Esophagus squamous epithelium (tissue), 5 donors: ENCODE results near the gene PLPP4. TPM values are rescaled to one million over a fixed set of nuclear protein-coding genes. Genes with fewer than 3 reads are reported as not detected.

Experiments
- DNase-seq: peaks from one replicate; lab custom pipeline; 2025; lab: John Stamatoyannopoulos, UW
- H3K27ac ChIP-seq, 4 donors: fragments of 200-600 bp; sonication (generic); one replicate each; pipeline ENCODE4 v1.5.1; 2016 to 2019; ENCODE audit warnings: mild to moderate bottlenecking in 1 of 4
- H3K27me3 ChIP-seq, 4 donors: fragments of 200-600 bp; sonication (generic); 1 replicate in 3 of 4; 2 replicates in 1 of 4; pipeline versions ENCODE4 v1.5.1 to v1.6.0; 2017 to 2021; ENCODE audit warnings: antibody characterized with exemption in 1 of 4
- H3K36me3 ChIP-seq, 3 donors: fragments of 200-600 bp; sonication (generic); one replicate each; pipeline ENCODE4 v1.5.1; 2016 to 2019
- H3K4me1 ChIP-seq, 3 donors: fragments of 200-600 bp; sonication (generic); one replicate each; pipeline ENCODE4 v1.5.1; 2017 to 2019
- H3K4me3 ChIP-seq, 4 donors: fragments of 200-600 bp; sonication (generic); 1 replicate in 3 of 4; 2 replicates in 1 of 4; pipeline ENCODE4 v1.5.1; 2016 to 2019; ENCODE audit warnings: mild to moderate bottlenecking in 2 of 4, moderate library complexity in 1 of 4
- H3K9me3 ChIP-seq, 3 donors: fragments of 200-600 bp; sonication (generic); one replicate each; pipeline ENCODE4 v1.5.1; 2016 to 2019
- CTCF ChIP-seq, 6 experiments: fragments of 450-650 bp in 4 of 6; fragments of 200-600 bp in 2 of 6; sonication (generic) in 2 of 6; IDR thresholded peaks; one replicate each; pipeline ENCODE4 v1.5.1; 2016 to 2019; ENCODE audit warnings: antibody characterized with exemption in 6 of 6, mild to moderate bottlenecking in 4 of 6, moderate library complexity in 4 of 6
- POLR2A ChIP-seq, 4 donors: fragments of 450-650 bp; IDR thresholded peaks; one replicate each; pipeline ENCODE4 v1.6.1; 2017; ENCODE audit warnings: antibody characterized with exemption in 4 of 4, mild to moderate bottlenecking in 4 of 4, moderate library complexity in 3 of 4
- WGBS, 2 donors: methylation state at CpG; one replicate each; pipeline ENCODE4 v1.1.5; 2018; 5-methylcytosine and 5-hydroxymethylcytosine counted together
- intact Hi-C: fragments of 100-400 bp; cut with DNase I; formaldehyde crosslinking; loops from one replicate; pipeline ENCODE4 v1.15.0; 2022
- total RNA-seq, 4 donors: library from RNA; depleted of rRNA; stranded (reverse); fragments of >200 nt; gene quantifications; one replicate each; pipeline ENCODE4 v1.1.0, GENCODE V29; 2016
- donor health status: DM: yes; HTN: yes; CAD: no.

PLPP4 gene
- total RNA-seq, 4 donors from 2014 or later, result 0.38 to 0.49 TPM; not detected in 2

DNA sequence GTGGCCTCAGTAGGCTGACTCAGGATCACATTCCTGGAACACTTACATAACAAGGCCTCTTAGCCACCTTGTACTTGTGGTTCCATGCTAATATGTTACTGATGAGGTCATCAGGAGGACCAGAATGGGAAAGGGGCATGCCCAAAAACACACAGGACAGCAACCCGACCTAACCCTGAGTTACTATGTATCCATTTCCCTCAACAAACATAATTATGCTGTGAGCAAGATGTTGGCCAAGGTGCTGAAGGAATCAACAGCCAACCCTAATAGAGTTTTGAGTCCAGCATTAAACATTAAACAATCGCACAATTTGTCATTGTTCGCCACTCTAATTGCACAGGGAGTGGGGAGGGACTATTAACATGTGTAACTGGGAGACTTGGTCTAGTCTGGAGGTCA, 129.4 kb downstream of the PLPP4 start:
- H3K4me3 ChIP-seq, result no peak overlapping the region
- intact Hi-C loops, result no loop called here
- no peaks in the 10 kb centered on the region for H3K27me3 ChIP-seq
- H3K36me3 ChIP-seq, result no peaks in the 10 kb centered on the region
- no peaks in the 10 kb centered on the region for H3K4me1 ChIP-seq
- WGBS, 2 donors, result 72 to 78% methylated on average over 3 of the region's 3 CpGs
- no peak overlapping the region for H3K27ac ChIP-seq
- no peaks in the 10 kb centered on the region for H3K9me3 ChIP-seq
- no peak for TF ChIP-seq CTCF (IDR thresholded peaks at IDR 0.05)
- TF ChIP-seq POLR2A (IDR thresholded peaks at IDR 0.05), result no peak
- DNase-seq, result no peak

DNA sequence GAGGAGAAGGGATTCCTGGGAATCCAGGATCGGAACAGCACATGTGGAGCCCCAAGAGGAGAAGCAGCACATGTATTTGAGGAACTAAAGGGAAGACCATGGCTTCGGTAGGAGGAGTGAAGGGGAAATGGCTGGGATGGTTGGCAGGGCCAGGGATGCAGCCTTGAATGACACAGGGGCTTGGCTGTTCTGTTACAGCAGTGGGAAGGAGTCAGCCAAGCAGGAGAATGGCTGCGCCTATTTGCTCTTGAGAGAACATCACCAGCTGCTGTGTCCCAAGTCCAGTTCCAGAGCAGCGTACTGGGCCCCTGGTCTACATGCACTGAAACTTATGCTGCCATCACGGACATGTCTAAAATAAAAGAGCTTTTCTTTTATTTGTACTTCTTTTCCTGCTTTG, 130.0 kb downstream of the PLPP4 start:
- no peak for TF ChIP-seq POLR2A (IDR thresholded peaks at IDR 0.05)
- TF ChIP-seq CTCF (IDR thresholded peaks at IDR 0.05), result no peak
- 69 to 72% methylated on average over 5 of the region's 5 CpGs for WGBS, 2 donors
- DNase-seq, result no peak

GRCh38 chr10:120588311-120588710, 131.3 kb downstream of the PLPP4 start:
- WGBS, 2 donors, result 78 to 91% methylated on average over 2 of the region's 2 CpGs
- intact Hi-C loops, result no loop called here
- no peak overlapping the region for H3K27ac ChIP-seq

More for the DNA sequence above, 130.0 kb downstream of the PLPP4 start:
- intact Hi-C loops, result no loop called here
- Histone ChIP-seq H3K27me3 (no peaks in the 10 kb centered on the region), H3K4me1 (no peaks in the 10 kb centered on the region), H3K36me3 (no peaks in the 10 kb centered on the region), H3K4me3 (no peak overlapping the region), H3K9me3 (no peaks in the 10 kb centered on the region), H3K27ac (no peak overlapping the region)

GRCh38 chr10:120593693-120594092, 136.7 kb downstream of the PLPP4 start:
- no peaks in the 10 kb centered on the region for H3K4me1 ChIP-seq
- TF ChIP-seq CTCF (IDR thresholded peaks at IDR 0.05) (no peak), POLR2A (IDR thresholded peaks at IDR 0.05) (no peak)
- WGBS, 2 donors, result 83 to 100% methylated on average over 2 of the region's 2 CpGs
- no peaks in the 10 kb centered on the region for H3K9me3 ChIP-seq
- H3K4me3 ChIP-seq, result no peak overlapping the region
- DNase-seq, result no peak
- H3K27me3 ChIP-seq, result no peaks in the 10 kb centered on the region
- no peaks in the 10 kb centered on the region for H3K36me3 ChIP-seq
- H3K27ac ChIP-seq, result no peak overlapping the region
- intact Hi-C loops, result no loop called here

More at GRCh38 chr10:120588311-120588710, 131.3 kb downstream of the PLPP4 start:
- TF ChIP-seq CTCF (IDR thresholded peaks at IDR 0.05) (no peak), POLR2A (IDR thresholded peaks at IDR 0.05) (no peak)
- Histone ChIP-seq H3K4me1 (no peaks in the 10 kb centered on the region), H3K4me3 (no peak overlapping the region), H3K9me3 (no peaks in the 10 kb centered on the region), H3K27me3 (no peaks in the 10 kb centered on the region), H3K36me3 (no peaks in the 10 kb centered on the region)
- no peak for DNase-seq

DNA sequence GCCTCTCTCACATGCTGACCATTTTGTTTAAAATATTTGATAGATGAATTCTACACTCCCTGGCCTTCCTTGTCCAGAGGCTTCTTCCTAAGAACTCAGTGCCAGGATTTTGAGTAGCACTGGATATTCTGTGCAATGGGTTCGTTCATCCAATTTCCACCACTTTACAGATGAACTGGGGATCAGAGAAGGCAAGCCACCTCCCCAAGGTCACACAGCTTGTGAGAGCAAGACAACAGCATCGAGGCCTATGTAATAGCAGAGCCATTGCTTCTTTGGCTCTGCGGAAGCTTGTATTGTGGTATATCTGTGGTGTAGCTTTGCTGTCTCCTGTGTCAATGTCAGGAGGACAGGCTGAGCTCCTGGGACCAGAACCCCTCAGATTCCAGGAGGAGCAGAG, 140.9 kb downstream of the PLPP4 start:
- Histone ChIP-seq H3K27me3 (peaks cover 0 to 6% (median 0%) of the 10 kb centered on the region in 4 donors), H3K36me3 (no peaks in the 10 kb centered on the region), H3K4me1 (no peaks in the 10 kb centered on the region), H3K9me3 (no peaks in the 10 kb centered on the region), H3K4me3 (no peak overlapping the region), H3K27ac (no peak overlapping the region)
- DNase-seq, result no peak
- TF ChIP-seq CTCF (IDR thresholded peaks at IDR 0.05) (no peak), POLR2A (IDR thresholded peaks at IDR 0.05) (no peak)
- 72 to 84% methylated on average over 3 of the region's 3 CpGs for WGBS, 2 donors
- intact Hi-C loops, result no loop called here
